Measurements from ENCODE around the gene CDK14. TPM values are rescaled to one million over a fixed set of nuclear protein-coding genes. Genes with fewer than 3 reads are reported as not detected.

CDK14 gene
- total RNA-seq, 1 donor from 2014 or later: 58.6 TPM

DNA sequence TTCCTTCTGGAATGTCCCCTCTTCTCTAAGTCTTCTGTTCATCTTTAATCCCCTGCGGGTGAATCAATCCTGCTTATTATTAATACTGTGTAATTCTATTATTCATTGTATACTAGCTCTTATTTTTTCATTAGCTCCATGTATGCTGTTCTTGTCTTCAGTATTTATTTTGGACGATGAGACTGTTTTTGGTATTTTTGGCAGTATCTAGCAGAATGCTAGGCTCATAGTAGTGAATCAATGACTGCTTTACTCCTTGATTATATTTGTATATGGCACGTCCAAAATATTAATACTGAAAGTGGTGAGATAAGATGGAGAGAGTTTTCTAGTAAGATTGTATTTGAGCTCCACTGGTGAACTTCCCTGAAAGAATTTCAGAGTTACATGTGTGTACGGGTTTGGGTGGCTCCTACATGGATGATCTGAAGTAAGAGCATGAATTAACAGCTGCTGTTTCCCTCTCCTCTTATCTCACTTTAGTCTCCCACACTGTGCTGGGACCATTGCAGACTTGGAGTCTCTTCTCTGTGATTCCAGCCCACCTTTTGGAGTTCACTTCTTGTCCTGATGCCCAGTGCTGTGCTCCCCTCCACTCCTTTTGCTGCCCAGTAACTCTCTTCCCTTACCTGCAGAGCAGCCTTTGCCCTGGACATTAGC is 226.0 kb downstream of the CDK14 start:
- DNase-seq: no peak
- Histone ChIP-seq H3K4me3 (no peak overlapping the region), H3K9me3 (no peaks in the 10 kb centered on the region), H3K27ac (no peak overlapping the region), H3K27me3 (ENCODE audit: low read depth) (no peaks in the 10 kb centered on the region), H3K36me3 (no peaks in the 10 kb centered on the region), H3K4me1 (no peaks in the 10 kb centered on the region)
- TF ChIP-seq, protein P1, sequence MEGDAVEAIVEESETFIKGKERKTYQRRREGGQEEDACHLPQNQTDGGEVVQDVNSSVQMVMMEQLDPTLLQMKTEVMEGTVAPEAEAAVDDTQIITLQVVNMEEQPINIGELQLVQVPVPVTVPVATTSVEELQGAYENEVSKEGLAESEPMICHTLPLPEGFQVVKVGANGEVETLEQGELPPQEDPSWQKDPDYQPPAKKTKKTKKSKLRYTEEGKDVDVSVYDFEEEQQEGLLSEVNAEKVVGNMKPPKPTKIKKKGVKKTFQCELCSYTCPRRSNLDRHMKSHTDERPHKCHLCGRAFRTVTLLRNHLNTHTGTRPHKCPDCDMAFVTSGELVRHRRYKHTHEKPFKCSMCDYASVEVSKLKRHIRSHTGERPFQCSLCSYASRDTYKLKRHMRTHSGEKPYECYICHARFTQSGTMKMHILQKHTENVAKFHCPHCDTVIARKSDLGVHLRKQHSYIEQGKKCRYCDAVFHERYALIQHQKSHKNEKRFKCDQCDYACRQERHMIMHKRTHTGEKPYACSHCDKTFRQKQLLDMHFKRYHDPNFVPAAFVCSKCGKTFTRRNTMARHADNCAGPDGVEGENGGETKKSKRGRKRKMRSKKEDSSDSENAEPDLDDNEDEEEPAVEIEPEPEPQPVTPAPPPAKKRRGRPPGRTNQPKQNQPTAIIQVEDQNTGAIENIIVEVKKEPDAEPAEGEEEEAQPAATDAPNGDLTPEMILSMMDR (IDR thresholded peaks at IDR 0.05): no peak
- intact Hi-C loops (cut with DNase I): no loop called here
- no peak for ATAC-seq

DNA sequence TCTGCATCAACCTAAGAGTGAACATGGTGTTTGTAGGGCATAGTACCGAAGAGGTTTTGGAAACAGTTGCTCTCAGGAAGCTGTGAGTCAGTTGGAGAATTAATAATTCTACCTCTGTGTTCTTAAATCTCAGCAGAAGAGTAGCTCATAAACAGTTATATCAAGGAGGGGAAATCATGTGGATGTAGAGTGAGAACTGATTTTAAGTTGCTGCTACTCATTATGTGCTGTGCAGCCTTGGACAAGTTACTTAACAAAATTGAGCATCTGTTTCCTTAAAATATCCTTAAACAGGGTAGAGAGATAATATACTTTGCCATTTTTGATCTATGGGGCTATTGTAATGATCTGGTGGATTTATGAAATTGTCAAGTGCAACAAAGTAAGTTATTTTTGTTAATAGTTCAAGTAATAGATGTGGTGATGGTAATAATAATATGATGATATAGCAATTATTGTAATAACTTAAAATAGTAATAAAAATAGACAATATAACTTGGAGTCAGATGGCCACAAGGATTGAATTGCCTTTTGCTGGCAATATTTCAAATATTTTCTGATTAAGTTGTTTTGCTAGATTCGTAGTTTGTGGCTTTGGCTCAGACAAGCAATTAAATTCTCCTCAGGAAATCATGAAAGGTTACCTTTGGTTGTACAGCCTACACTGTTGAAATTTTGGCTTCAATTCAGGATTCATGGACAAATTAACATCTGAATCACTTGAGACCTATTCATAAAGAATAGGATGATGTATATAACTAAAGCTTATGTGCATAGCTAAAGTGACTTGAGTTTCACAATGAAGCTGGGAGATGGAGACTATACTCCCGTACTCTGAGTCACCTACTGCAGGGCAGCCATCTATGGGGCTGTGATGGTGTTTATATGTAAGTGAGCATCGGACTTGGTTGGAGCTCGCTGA is 228.5 kb downstream of the CDK14 start:
- no peak for DNase-seq
- H3K36me3 ChIP-seq: no peaks in the 10 kb centered on the region
- ATAC-seq: no peak
- H3K27ac ChIP-seq: no peak overlapping the region
- intact Hi-C loops (cut with DNase I): no loop called here
- H3K27me3 ChIP-seq (ENCODE audit: low read depth): no peaks in the 10 kb centered on the region
- no peaks in the 10 kb centered on the region for H3K9me3 ChIP-seq
- H3K4me3 ChIP-seq: no peak overlapping the region
- no peaks in the 10 kb centered on the region for H3K4me1 ChIP-seq
- TF ChIP-seq, protein P1 (IDR thresholded peaks at IDR 0.05): no peak

DNA sequence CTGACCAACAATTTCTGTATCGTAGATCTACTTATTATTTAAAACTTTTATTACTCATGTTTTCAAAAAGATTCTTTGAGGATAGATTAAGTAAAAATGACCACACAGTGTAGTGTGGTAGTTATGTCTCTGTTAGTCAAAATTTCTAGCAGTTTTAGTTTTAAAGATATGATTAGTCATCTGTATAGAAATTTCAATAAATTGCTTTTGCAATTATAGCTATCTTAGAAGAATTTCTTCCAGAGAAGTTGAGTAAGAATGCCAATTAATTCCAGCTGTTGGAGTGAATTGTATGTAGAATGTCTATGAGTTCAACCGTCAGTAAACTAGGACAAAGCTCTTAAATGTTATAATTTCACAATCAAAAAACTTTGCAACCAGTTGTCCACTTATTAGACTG is 229.7 kb downstream of the CDK14 start:
- Histone ChIP-seq H3K9me3 (no peaks in the 10 kb centered on the region), H3K27me3 (ENCODE audit: low read depth) (no peaks in the 10 kb centered on the region), H3K4me3 (no peak overlapping the region), H3K4me1 (no peaks in the 10 kb centered on the region), H3K36me3 (no peaks in the 10 kb centered on the region), H3K27ac (no peak overlapping the region)
- DNase-seq (no peak), ATAC-seq (no peak)
- intact Hi-C loops (cut with DNase I): no loop called here
- TF ChIP-seq, protein P1 (IDR thresholded peaks at IDR 0.05): no peak

DNA sequence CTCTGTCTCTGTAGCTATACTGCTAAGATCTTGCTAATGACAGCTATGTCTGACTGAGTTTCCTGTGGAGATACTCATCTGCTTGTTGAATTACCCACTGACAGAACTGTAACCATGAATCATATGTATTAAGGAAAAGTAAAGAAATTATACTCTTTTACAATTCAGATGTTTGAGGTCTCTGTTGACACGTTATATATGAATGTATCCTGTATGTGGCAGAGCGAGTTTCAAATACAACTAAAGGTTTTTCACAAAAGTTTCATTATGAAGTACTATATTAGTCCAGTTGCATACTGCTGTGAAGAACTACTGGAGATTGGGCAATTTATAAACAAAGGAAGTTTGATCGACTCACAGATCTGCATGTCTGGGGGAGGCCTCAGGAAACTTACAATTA is 232.5 kb downstream of the CDK14 start:
- Histone ChIP-seq H3K4me1 (no peaks in the 10 kb centered on the region), H3K27ac (no peak overlapping the region), H3K4me3 (no peak overlapping the region), H3K27me3 (ENCODE audit: low read depth) (no peaks in the 10 kb centered on the region), H3K9me3 (no peaks in the 10 kb centered on the region), H3K36me3 (no peaks in the 10 kb centered on the region)
- intact Hi-C loops (cut with DNase I): no loop called here
- no peak for ATAC-seq
- TF ChIP-seq, protein P1 (IDR thresholded peaks at IDR 0.05): no peak
- DNase-seq: no peak

DNA sequence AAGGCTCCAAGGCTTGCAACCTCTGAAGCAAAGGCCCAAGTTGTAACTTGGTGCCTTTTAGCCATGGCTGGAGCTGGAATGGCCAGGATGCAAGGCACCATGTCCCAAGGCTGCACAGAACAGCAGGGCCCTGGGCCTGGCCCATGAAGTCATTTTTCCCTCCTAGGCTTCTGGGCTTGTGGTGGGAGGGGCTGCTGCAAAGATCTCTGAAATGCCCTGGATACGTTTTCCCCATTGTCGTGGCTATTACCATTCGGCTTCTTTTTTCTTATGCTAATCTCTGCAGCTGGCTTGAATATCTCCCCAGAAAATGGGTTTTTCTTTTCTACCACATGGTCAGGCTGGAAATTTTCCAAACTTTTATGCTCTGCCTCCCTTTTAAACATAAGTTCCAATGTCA is 234.2 kb downstream of the CDK14 start:
- Histone ChIP-seq H3K36me3 (no peaks in the 10 kb centered on the region), H3K27me3 (ENCODE audit: low read depth) (no peaks in the 10 kb centered on the region), H3K4me1 (no peaks in the 10 kb centered on the region), H3K27ac (no peak overlapping the region), H3K9me3 (no peaks in the 10 kb centered on the region), H3K4me3 (no peak overlapping the region)
- DNase-seq: no peak
- intact Hi-C loops (cut with DNase I): no loop called here
- TF ChIP-seq, protein P1 (IDR thresholded peaks at IDR 0.05): no peak
- no peak for ATAC-seq

All from lower lobe of right lung (tissue), 2 donors.